Measurements from ENCODE around the gene ACAA2.

ACAA2 gene

GRCh38 chr18:49733896-49734585 is 79.3 kb downstream of the ACAA2 start:
- no peak for DNase-seq

- no peak for DNase-seq
Measured at GRCh38 chr18:49733321-49733720, 80.0 kb downstream of the ACAA2 start.

Measured in CD4-positive, alpha-beta T cell treated with Interleukin-10 for 1 hour (primary cell).